NCI-H1092 (cell line): ENCODE results near the gene FIBP.

Source experiments
- DNase-seq: peaks from one replicate; lab custom pipeline; 2025; lab: John Stamatoyannopoulos, UW

Gene FIBP

GRCh38 chr11:65890324-65891218 lies 2.3 kb upstream of the FIBP start, which contains the start of gene CCDC85B:
Gene CCDC85B (plus strand): TSS chr11:65890673. CDS start chr11:65890784, 111 bp downstream.
- peak; percentile 95 for DNase-seq

- DNase-seq = no peak
Measured at GRCh38 chr11:65887723-65888162, 528 bp downstream of the FIBP start.

GRCh38 chr11:65886826-65887722 lies 1.2 kb downstream of the FIBP start:
- DNase-seq = no peak

- no peak for DNase-seq
Measured at GRCh38 chr11:65885808-65886536, 2.3 kb downstream of the FIBP start.

- DNase-seq = no peak
Measured at GRCh38 chr11:65885231-65885630, 3.0 kb downstream of the FIBP start.

GRCh38 chr11:65884716-65885092 lies 3.6 kb downstream of the FIBP start:
- peak; percentile 69 for DNase-seq

- no peak for DNase-seq
Measured at GRCh38 chr11:65883786-65884715, 4.2 kb downstream of the FIBP start.

GRCh38 chr11:65883058-65883761 lies 5.1 kb downstream of the FIBP start:
- DNase-seq = no peak

- no peak for DNase-seq
Measured at GRCh38 chr11:65882120-65883057, 5.9 kb downstream of the FIBP start.

- DNase-seq = no peak
Measured at GRCh38 chr11:65880844-65881421, 7.3 kb downstream of the FIBP start.

- no peak for DNase-seq
Measured at GRCh38 chr11:65880027-65880426, 8.2 kb downstream of the FIBP start.

- DNase-seq = no peak
Measured at GRCh38 chr11:65879617-65880016, 8.7 kb downstream of the FIBP start, which contains the start of gene CTSW. Gene CTSW (plus strand): TSS chr11:65879837. CDS start chr11:65879855, 18 bp downstream.

GRCh38 chr11:65873318-65874156 lies 14.7 kb downstream of the FIBP start:
- peak; percentile 87 for DNase-seq

GRCh38 chr11:65872586-65873317 lies 15.5 kb downstream of the FIBP start, which contains the start of gene EFEMP2:
Gene EFEMP2 (minus strand): TSS chr11:65872800. CDS start chr11:65872354, 446 bp downstream.
- DNase-seq = no peak

GRCh38 chr11:65871811-65872548 lies 16.3 kb downstream of the FIBP start:
- DNase-seq = no peak
